ENCODE data around the gene SLC13A2. TPM values are rescaled to one million over a fixed set of nuclear protein-coding genes. Genes with fewer than 3 reads are reported as not detected.

Gene SLC13A2
- total RNA-seq, 1 donor from 2014 or later: not detected

DNA sequence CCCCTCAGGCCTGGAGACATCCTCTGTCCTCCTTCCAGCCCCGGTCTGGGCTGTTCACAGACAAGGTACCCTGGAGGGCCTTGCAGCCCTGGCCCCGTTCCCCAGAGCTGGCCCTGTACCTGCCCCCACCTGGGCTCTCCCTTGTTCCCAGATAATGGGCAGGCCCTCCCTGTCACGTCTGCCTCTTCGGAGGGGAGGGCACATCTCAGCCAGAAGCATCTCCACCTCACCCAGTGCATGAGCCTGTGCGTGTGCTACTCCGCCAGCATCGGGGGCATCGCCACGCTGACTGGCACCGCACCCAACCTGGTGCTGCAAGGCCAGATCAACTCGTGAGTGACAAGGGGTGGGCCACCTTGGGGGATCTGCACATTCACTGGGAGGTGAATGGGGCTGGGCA lies 17.8 kb downstream of the SLC13A2 start:
- no peak overlapping the region for H3K27ac Mint-ChIP-seq

DNA sequence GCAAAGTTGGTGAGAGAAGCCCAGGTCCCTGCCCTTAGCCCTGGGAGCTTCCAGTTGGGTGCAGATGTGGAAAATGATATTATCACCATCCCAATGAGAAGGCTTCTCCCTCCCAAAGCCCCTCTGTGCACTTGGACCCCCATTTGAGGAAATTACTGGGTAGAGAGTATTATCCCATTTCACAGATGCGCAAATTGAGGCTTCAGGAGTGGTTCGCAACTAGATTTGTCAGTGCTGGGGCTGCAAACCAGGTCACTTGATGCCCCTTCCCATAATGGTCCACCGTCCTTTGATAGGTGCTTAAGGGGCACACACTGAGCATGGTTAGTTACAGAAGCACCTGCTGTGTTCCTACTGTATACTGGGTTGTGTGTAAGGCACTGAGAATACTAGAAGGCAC lies 18.4 kb downstream of the SLC13A2 start:
- no peak for DNase-seq (ENCODE audit: low spot score)
- Mint-ChIP-seq H3K4me3 (ENCODE audit: low read depth) (no peak overlapping the region), H3K27ac (no peak overlapping the region), H3K36me3 (ENCODE audit: low read depth) (no peaks in the 10 kb centered on the region), H3K4me1 (ENCODE audit: low read depth) (no peaks in the 10 kb centered on the region), H3K9me3 (no peaks in the 10 kb centered on the region), H3K27me3 (ENCODE audit: low read depth) (peaks cover 6% of the 10 kb centered on the region)
- intact Hi-C loops (cut with micrococcal nuclease): loop anchor here (10.0 kb wide), 1 partner anchor 123 kb away; the partner anchor contains the start of gene RSKR

More for the DNA sequence above, 17.8 kb downstream of the SLC13A2 start:
- intact Hi-C loops (cut with micrococcal nuclease): loop anchor here (10.0 kb wide), 1 partner anchor 124 kb away; the partner anchor contains the start of gene RSKR
- H3K36me3 Mint-ChIP-seq (ENCODE audit: low read depth): no peaks in the 10 kb centered on the region
- no peaks in the 10 kb centered on the region for H3K9me3 Mint-ChIP-seq
- no peaks in the 10 kb centered on the region for H3K4me1 Mint-ChIP-seq (ENCODE audit: low read depth)
- peaks cover 6% of the 10 kb centered on the region for H3K27me3 Mint-ChIP-seq (ENCODE audit: low read depth)
- H3K4me3 Mint-ChIP-seq (ENCODE audit: low read depth): no peak overlapping the region
- DNase-seq (ENCODE audit: low spot score): no peak

DNA sequence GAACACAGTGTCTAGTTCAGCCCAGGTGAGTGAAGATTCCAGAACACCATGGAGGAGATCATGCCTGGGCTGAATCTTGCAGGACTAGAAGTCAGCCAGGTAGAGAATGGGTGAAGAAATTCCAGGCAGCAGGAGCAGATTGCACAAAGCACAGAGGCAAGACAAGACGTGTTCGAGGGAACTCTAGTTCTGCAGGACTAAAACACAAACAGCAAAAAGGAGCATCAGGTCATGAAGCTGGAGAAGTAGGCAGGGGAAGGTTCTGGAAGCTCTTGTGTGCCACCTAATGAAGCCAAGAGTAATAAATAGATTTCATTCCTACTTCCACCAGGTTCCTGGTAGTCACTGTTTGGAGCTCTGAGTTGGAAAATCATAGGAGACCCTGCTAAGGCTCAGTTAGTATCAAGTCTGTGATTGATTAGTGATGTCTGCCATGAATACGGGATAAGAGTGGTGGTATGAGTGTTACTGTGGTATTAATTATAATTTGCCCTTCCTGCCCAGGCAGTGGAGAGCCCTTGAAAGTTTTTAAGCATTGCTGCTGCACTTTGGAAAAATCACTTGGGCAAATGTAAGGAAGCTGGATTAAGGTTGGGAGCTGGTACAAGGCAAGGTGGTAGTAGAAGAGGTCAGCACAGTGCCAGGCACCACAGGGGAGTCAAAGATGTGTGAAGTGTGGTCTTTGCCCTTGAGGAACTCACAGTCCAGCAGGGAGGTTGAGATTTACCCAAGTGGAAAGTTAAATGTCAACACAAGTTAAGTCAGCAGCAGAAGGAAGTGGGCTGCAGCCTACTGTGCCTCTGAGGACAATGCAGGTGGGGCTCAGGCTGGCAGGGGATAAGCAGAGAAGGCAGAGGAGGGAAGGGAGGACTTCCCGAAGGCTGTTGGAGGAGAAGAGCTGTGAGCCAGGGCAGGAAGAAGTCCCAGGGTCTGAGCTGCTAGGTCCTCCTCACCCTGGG lies 19.2 kb downstream of the SLC13A2 start:
- no peak overlapping the region for H3K4me3 Mint-ChIP-seq (ENCODE audit: low read depth)
- no peaks in the 10 kb centered on the region for H3K4me1 Mint-ChIP-seq (ENCODE audit: low read depth)
- no peaks in the 10 kb centered on the region for H3K36me3 Mint-ChIP-seq (ENCODE audit: low read depth)
- no peak overlapping the region for H3K27ac Mint-ChIP-seq
- intact Hi-C loops (cut with micrococcal nuclease): loop anchor here (10.0 kb wide), 1 partner anchor 122 kb away; the partner anchor contains the start of gene RSKR
- H3K9me3 Mint-ChIP-seq: no peaks in the 10 kb centered on the region
- no peak for DNase-seq (ENCODE audit: low spot score)
- peaks cover 6% of the 10 kb centered on the region for H3K27me3 Mint-ChIP-seq (ENCODE audit: low read depth)

DNA sequence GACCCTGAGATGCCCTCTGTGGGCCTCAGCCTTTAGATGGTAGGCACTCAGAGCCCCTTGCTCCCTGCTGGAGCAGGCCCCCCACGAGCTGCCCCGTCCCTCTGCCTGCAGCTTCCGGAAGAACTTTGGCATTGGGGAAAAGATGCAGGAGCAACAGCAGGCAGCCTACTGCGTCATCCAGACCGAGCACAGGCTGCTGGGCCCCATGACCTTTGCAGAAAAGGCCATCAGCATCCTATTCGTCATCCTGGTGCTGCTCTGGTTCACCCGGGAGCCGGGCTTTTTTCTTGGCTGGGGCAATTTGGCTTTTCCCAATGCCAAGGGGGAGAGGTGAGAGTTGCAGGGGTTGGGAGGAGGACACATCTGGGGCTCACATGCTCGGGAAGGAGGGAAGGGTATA lies 20.0 kb downstream of the SLC13A2 start:
- no peak for DNase-seq (ENCODE audit: low spot score)
- no peaks in the 10 kb centered on the region for H3K36me3 Mint-ChIP-seq (ENCODE audit: low read depth)
- no peak overlapping the region for H3K4me3 Mint-ChIP-seq (ENCODE audit: low read depth)
- intact Hi-C loops (cut with micrococcal nuclease): loop anchor here (10.0 kb wide), 1 partner anchor 121 kb away; the partner anchor contains the start of gene RSKR
- H3K27me3 Mint-ChIP-seq (ENCODE audit: low read depth): peaks cover 6% of the 10 kb centered on the region
- H3K27ac Mint-ChIP-seq: no peak overlapping the region
- H3K9me3 Mint-ChIP-seq: no peaks in the 10 kb centered on the region
- no peaks in the 10 kb centered on the region for H3K4me1 Mint-ChIP-seq (ENCODE audit: low read depth)

DNA sequence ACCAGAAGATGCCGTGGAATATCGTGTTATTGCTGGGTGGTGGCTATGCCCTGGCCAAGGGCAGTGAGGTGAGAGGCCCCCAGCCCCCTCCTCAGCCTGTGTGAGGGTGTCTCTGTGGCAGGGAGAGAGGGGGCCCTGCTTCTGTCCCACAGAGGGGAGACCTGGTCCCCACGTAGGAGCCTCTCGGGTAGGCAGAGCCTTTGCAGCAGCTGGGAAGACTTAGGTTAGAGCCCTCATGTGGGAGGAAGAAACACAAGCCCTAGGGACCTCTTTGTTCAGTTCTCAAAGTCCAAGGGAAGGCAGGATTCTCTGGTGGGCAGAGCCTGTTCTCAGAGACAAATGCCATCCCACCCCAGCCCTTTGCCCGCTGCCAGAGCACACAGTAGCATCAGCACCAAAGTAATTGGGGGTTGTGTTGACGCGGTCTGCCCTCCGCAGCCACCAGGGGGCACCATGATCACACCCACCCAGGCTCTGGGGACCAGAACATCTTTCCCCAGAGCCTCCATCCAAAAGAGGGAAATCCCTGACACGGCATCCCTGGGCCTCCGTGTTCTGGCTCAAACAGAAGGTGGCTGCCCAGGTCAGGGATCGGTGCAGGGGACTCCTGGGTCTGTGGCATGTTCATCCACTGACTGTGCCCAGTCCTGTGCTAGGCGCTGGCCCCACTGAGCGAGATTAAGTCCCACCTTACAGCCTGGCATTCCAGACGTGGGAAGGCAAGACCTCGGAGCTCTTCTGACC lies 21.2 kb downstream of the SLC13A2 start:
- DNase-seq (ENCODE audit: low spot score): peak; percentile 65
- H3K4me3 Mint-ChIP-seq (ENCODE audit: low read depth): no peak overlapping the region
- no peak overlapping the region for H3K27ac Mint-ChIP-seq
- H3K9me3 Mint-ChIP-seq: no peaks in the 10 kb centered on the region
- H3K4me1 Mint-ChIP-seq (ENCODE audit: low read depth): no peaks in the 10 kb centered on the region
- no peaks in the 10 kb centered on the region for H3K36me3 Mint-ChIP-seq (ENCODE audit: low read depth)
- H3K27me3 Mint-ChIP-seq (ENCODE audit: low read depth): peaks cover 6% of the 10 kb centered on the region
- intact Hi-C loops (cut with micrococcal nuclease): loop anchor here (1.0 to 10.0 kb wide), 2 partner anchors 46 to 120 kb away; partner anchors contain the start of gene RSKR

DNA sequence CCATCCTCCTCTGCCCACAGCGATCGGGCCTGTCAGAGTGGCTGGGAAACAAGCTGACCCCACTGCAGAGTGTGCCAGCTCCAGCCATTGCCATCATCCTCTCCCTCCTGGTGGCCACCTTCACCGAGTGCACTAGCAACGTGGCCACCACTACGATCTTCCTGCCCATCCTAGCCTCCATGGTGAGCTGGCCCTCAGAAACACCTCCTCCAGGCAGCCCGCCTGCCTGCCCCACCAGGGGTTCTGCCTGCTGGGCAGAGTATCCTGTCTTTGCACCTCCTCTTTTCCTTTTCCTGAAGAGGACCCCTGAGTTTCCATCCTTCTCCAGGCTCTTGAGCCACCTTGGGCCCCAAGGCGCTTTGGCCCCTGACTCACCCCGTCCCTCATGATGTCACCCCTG lies 22.2 kb downstream of the SLC13A2 start:
- DNase-seq (ENCODE audit: low spot score): no peak
- H3K36me3 Mint-ChIP-seq (ENCODE audit: low read depth): no peaks in the 10 kb centered on the region
- peaks cover 6% of the 10 kb centered on the region for H3K27me3 Mint-ChIP-seq (ENCODE audit: low read depth)
- no peaks in the 10 kb centered on the region for H3K4me1 Mint-ChIP-seq (ENCODE audit: low read depth)
- no peak overlapping the region for H3K27ac Mint-ChIP-seq
- no peaks in the 10 kb centered on the region for H3K9me3 Mint-ChIP-seq
- intact Hi-C loops (cut with micrococcal nuclease): loop anchor here (10.0 kb wide), 1 partner anchor 119 kb away; the partner anchor contains the start of gene RSKR
- H3K4me3 Mint-ChIP-seq (ENCODE audit: low read depth): no peak overlapping the region

DNA sequence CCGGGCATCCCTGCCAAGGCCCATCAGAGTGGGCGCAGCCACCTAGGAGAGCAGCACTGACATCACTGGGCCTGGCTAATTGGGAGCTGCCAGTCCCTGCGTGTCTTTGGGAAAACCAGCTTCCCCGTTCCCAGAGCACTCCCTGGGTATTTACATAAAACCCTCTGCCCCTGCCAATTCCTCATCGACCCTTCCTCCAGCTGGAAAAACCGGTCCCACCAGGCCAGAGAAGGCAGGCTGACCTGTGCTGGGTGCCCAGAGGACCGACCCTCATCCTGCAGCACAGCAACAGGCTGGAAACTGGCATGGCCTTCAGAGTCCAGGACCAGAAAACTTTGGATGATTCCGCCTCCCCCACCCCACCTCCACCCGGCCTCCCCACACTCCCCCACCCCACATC lies 24.5 kb downstream of the SLC13A2 start:
- Mint-ChIP-seq H3K27ac (no peak overlapping the region), H3K9me3 (no peaks in the 10 kb centered on the region), H3K36me3 (ENCODE audit: low read depth) (no peaks in the 10 kb centered on the region), H3K4me1 (ENCODE audit: low read depth) (no peaks in the 10 kb centered on the region), H3K27me3 (ENCODE audit: low read depth) (peaks cover 1% of the 10 kb centered on the region), H3K4me3 (ENCODE audit: low read depth) (no peak overlapping the region)
- intact Hi-C loops (cut with micrococcal nuclease): loop anchor here (10.0 kb wide), 1 partner anchor 117 kb away; the partner anchor contains the start of gene RSKR
- no peak for DNase-seq (ENCODE audit: low spot score)

DNA sequence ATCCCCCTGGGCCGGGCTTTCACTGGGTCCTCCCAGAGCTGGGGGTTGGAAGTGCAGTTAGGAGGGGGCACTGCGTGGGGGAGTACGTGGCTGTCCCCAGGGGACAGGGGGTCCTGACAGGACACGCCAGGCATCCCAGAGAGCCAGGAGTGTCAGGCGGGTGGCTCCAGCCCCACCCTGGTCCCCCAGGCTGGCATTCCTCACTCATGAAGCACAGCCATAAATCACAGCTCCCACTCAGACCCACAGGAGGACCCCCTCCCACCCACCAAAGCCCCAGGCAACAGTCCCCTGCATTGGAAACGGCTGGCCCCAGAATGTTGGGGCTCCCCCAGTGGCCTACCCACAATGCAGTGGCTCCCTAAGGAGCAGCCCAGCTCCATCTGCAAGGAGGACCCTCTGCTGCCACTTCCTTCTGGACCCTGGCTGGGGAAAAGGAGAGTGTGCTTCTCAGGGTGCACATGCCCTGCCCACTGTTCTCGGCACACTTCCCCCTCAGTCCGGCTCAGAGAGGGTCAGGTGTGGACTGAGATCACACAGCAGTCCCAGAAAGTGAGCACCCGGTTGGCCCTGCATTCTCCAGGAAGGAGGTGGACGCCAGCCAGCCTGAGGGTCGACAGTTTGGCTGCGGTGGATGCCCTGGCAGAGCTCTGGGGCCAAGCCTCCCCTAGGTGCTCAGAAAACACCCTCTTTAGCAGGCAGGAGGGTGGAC lies 25.4 kb downstream of the SLC13A2 start:
- Mint-ChIP-seq H3K27me3 (ENCODE audit: low read depth) (no peaks in the 10 kb centered on the region), H3K9me3 (no peaks in the 10 kb centered on the region), H3K27ac (no peak overlapping the region), H3K4me3 (ENCODE audit: low read depth) (no peak overlapping the region), H3K36me3 (ENCODE audit: low read depth) (no peaks in the 10 kb centered on the region), H3K4me1 (ENCODE audit: low read depth) (no peaks in the 10 kb centered on the region)
- intact Hi-C loops (cut with micrococcal nuclease): loop anchor here (10.0 kb wide), 1 partner anchor 116 kb away; the partner anchor contains the start of gene RSKR
- no peak for DNase-seq (ENCODE audit: low spot score)

DNA sequence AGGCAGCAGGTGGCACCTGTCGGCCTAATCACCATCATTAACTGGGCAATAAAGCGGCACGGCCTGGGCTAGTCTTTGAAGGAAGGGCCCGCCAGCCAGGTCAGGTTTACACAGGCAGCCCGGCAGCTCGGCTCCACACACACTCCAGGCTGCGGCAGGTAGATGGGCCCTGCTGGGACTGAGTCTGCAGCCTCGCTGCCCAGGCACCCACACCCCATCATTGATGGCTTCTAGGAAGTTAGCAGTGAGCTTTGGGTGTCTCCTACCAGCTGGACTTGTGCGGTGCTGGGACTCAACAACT lies 25.9 kb downstream of the SLC13A2 start:
- intact Hi-C loops (cut with micrococcal nuclease): loop anchor here (10.0 kb wide), 1 partner anchor 115 kb away; the partner anchor contains the start of gene RSKR
- Mint-ChIP-seq H3K4me3 (ENCODE audit: low read depth) (no peak overlapping the region), H3K4me1 (ENCODE audit: low read depth) (no peaks in the 10 kb centered on the region), H3K9me3 (no peaks in the 10 kb centered on the region), H3K27me3 (ENCODE audit: low read depth) (no peaks in the 10 kb centered on the region), H3K27ac (no peak overlapping the region), H3K36me3 (ENCODE audit: low read depth) (no peaks in the 10 kb centered on the region)
- DNase-seq (ENCODE audit: low spot score): no peak

DNA sequence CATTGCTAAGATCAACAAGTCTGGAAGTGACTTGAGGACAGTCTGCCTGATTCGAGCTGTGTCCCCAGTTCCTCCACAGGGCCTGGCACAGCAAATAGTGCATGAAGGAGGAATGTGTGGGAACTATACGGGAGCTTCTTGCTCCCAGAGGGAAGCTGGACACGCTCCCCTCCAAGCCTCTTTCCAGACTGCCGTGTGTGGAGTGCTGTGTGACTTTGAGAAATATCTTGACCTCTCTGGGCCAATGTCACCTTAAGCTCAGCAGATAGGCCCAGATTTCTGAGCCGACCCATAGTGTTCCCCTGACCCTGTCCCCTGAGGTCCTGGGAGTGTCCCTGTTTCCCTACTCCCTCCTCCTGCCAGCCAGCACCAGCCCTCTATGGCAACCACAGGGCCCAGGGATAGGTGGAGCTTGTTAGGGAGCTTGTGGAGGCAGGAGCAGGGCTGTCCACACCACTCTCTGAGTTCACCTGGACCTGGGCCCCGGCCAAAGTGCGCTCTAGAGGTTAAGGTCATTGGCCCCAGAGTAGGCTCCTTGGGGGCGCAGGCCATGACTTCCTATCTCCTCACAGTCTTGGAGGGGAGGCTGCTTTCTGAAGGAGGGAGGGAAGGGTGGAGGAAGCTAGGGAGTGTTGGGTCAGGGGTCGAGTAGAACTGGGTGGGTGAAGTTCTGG lies 26.4 kb downstream of the SLC13A2 start:
- no peak overlapping the region for H3K27ac Mint-ChIP-seq
- no peak for DNase-seq (ENCODE audit: low spot score)
- no peaks in the 10 kb centered on the region for H3K4me1 Mint-ChIP-seq (ENCODE audit: low read depth)
- H3K27me3 Mint-ChIP-seq (ENCODE audit: low read depth): peaks cover 1% of the 10 kb centered on the region
- intact Hi-C loops (cut with micrococcal nuclease): loop anchor here (10.0 kb wide), 1 partner anchor 115 kb away; the partner anchor contains the start of gene RSKR
- H3K9me3 Mint-ChIP-seq: no peaks in the 10 kb centered on the region
- H3K4me3 Mint-ChIP-seq (ENCODE audit: low read depth): no peak overlapping the region
- H3K36me3 Mint-ChIP-seq (ENCODE audit: low read depth): no peaks in the 10 kb centered on the region

DNA sequence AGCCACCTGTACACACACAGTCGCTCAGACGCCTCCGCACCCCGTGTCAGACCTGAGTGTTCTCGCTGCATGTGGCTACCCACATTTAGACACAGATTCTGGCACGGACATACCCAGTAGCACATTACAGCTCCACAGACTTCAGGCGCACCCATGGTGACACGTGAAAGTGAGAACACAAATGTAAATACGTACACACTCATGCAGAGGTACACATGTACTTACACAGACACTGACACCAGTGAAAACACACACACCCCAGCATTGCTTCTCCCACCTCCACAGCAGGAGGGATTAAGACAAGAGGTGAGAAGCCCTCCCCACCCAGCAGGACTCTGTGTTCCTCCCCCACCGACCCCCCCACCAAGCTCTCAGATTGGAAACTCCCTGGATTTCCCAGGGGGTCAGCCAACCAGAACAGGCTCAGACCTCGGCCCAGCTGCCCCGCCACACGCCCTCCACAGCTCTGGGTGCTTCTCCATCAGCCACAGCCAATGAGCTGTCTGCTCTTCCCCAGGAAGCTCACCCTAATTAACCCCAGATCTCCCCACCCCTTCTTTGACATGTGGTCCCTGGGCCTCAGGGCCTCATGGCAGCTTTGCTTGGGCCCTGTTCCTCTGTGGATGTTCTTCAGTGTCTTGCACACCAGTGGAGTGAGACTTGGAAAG lies 27.4 kb downstream of the SLC13A2 start:
- intact Hi-C loops (cut with micrococcal nuclease): no loop called here
- no peaks in the 10 kb centered on the region for H3K36me3 Mint-ChIP-seq (ENCODE audit: low read depth)
- H3K4me1 Mint-ChIP-seq (ENCODE audit: low read depth): no peaks in the 10 kb centered on the region
- H3K4me3 Mint-ChIP-seq (ENCODE audit: low read depth): no peak overlapping the region
- H3K27me3 Mint-ChIP-seq (ENCODE audit: low read depth): peaks cover 3% of the 10 kb centered on the region
- H3K9me3 Mint-ChIP-seq: no peaks in the 10 kb centered on the region
- H3K27ac Mint-ChIP-seq: no peak overlapping the region
- DNase-seq (ENCODE audit: low spot score): no peak

Measured in activated T-helper 2 cell treated with anti-CD3 and anti-CD28 coated beads, Interferon-gamma antibody, Interleukin-2, Interleukin-4, amounts not matched to agents 10 μg/mL and 5 μg/mL and 100 μg/mL, durations not matched to agents 14 hours and 24 hours and 36 hours (primary cell).